ENCODE results near the gene NOL6.
"Not testable (repeated sequence)": the region's sequence is repeated elsewhere in the genome, so short reads cannot be mapped to it uniquely, and the experiment has no call there.

Gene NOL6

DNA sequence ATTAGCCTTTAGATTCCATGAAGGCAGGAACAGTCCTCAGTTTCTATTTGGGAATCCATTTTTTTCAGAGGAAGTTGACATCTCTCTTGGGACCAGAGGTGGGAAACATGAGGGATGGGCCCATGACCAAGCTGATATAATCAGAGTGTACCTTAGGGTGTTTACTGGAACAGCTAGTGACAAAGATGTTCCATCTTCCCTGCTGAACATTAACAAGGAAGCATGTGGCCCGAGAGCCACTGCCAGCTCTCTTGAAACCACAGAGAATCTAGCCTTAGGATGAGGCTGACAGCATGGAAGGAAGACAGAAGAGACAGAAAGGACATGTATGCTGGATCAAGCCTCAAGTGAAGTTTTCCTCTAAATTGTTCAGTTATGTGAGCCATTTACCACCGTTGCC, 42.3 kb downstream of the NOL6 start:
- no peak for DNase-seq

DNA sequence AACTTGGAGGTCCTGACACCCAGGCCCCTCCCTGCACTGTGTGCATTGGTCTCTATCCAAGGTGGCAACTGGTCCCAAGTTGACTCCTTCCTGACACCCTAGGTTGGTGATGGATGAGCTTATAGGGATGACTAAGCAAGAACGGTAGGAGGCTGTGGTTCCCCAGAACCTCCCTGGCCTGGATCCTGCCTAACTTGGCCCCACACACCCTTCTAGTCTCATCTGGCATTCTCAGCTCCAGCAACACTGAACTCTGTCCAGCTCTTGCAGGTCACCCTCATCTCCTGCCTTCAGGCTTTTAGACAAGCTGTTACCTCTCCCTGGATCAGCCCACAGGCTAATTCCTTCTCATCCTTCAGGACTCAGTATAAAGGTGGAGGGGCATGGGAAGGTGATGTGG, 42.8 kb downstream of the NOL6 start:
- DNase-seq: no peak

DNA sequence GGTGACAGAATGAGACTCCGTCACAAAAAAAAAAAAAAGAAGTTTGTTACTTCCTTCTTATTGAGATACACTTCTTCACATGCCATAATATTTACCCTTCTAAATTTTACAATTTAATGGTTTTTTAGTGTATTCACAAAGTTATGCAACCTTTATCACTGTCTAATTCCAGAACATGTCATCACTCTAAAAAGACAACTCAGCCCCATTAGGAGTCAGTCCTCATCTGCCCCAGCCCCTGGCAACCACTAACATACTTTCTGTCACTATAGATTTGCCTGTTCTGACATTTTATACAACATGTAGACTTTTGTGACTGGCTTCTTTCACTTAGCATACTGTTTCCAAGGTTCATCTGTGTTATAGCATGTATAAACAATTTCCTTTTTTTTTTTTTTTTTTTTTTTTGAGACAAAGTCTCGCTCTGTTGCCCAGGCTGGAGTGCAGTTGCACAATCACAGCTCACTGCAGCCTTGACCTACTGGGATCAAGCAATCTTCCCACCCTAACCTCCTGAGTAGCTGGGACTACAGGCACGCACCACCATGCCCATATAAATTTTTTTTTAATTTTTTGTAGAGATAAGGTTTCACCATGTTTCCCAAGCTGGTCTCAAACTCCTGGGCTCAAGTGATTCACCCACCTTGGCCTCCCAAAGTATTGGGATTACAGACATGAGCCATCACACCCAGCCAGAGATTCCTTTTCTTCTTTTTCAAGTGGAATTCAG, 44.3 kb downstream of the NOL6 start:
- no peak for DNase-seq

DNA sequence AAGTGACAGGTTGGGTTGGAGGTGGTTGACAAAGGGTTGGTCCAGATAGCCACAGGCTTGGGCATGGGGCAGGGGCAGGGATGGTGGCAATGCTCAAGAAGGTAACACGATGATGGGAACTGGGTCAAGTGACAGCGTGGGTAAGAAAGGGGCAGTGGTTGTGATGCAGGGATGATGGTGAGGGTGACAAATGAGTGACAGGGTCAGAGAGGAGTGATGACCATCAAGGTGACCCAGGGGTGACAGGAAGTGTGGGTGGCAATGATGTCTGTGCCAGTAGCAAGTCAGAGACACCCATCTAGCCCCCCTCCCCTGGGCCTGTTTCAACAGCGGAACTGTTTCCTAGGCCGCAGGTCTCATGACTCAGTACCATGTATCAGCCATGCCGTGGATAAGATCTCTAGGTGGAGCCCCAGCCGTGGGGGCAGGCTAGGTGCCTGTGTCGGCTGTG, 46.9 kb downstream of the NOL6 start:
- DNase-seq: no peak

DNA sequence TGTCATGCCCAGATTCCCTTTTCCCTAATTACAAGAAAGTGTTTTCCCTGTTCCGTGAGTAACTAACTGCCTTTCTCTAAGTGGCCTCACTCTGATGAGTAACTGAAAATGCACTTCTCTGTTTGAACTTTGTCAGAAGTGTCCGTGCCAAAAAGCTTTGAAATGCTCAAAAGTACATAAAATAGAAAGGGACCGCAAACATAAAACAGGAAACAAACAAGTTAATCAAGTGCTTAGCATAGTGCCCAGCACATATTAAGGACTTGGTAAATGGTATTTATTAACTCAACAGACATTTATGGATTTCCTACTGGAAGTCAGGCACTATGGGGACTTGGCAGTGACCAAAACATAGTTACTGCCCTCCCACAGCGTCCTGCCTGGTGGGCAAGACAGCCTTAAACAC, 48.6 kb downstream of the NOL6 start:
- no peak for DNase-seq

DNA sequence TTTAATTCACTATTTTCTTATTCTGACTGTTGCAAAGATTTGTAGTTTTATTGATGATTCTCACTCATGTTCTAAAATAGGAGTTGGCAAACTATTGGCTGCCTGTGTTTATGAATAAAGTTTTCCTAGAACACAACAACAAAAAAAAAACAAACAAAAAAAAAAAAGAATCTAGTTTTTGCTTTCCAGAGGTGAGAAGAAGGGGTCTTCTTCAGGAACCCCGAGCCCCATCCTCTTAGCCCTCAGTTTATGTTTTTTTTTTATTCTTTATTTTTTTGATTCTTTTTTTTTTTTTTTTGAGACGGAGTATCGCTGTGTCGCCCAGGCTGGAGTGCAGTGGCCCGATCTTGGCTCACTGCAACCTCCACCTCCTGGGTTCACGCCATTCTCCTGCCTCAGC, 49.2 kb downstream of the NOL6 start:
- not testable (repeated sequence) for DNase-seq

DNA sequence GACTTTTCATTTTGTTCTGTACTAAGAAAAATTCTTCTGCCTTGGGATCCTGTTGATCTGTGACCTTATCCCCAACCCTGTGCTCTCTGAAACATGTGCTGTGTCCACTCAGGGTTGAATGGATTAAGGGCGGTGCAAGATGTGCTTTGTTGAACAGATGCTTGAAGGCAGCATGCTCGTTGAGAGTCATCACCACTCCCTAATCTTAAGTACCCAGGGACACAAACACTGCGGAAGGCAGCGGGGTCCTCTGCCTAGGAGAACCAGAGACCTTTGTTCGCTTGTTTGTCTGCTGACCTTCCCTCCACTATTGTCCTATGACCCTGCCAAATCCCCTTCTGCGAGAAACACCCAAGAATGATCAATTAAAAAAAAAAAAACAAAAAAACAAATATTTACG, 49.7 kb downstream of the NOL6 start:
- DNase-seq: not testable (repeated sequence)

DNA sequence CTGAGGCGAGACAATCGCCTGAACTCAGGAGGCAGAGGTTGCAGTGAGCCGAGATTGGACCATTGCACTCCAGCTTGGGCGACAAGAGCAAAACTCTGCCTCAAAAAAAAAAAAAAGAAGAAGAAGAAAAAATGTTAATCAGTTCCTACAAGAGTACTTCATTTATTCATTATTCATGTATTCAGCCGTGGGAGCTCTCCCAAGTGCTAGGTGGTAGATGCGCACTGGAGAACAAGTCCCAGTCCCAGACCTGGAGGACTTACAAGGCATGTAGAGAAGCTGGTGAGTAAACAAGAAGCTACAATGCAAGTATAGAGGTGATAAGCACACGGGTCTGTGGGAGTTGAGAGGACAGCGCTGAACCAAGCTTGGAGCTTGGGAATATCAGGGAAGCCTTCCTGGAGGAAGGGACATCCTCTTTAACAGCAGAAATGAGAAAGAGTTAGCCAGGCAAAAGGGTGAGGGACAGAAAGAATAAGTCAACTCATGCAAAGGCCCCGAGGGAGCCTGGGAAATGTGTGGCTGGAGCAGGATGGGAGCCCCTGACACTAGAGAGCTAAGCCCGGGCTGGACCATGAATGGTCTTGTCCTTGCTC, 53.9 kb downstream of the NOL6 start:
- DNase-seq: no peak

DNA sequence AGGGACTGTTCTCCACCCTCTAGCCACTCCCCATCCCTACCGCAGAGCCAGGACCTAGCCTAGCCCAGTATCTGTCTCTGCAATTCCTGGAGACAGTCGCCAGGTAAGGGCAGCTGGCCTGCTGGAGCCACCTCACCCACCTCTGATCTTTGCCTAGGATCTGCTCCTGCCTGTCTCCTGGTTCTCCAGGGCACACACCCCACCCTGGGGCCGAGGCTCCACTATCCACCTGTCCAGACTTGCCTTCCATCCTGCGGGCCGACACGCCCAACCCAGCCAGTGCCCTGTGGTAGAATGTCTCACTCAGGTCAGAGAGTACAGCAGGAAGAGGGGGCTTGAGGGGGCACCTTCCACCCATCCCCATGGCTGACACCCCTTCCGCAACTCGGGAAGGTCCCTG, 55.6 kb downstream of the NOL6 start:
- DNase-seq: peak; percentile 15

DNA sequence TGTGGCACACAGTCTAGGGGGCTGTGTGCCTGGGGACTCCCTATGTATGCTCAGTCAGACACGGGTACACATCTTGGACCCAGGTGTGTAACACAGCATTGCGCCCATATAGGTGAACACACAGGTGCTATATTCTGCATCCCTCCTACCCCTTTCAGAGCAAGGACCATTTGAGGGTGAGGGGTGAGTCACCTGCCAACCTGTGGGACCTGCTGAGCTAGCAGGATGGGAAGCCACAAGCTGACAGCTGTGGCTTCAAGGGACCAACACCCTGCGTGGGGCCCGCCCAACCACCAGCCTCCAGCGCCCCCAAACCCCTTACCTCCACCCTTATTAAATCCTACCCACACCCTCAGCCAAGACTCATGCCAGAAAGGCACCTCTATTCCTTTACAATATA, 56.7 kb downstream of the NOL6 start:
- DNase-seq: no peak

DNA sequence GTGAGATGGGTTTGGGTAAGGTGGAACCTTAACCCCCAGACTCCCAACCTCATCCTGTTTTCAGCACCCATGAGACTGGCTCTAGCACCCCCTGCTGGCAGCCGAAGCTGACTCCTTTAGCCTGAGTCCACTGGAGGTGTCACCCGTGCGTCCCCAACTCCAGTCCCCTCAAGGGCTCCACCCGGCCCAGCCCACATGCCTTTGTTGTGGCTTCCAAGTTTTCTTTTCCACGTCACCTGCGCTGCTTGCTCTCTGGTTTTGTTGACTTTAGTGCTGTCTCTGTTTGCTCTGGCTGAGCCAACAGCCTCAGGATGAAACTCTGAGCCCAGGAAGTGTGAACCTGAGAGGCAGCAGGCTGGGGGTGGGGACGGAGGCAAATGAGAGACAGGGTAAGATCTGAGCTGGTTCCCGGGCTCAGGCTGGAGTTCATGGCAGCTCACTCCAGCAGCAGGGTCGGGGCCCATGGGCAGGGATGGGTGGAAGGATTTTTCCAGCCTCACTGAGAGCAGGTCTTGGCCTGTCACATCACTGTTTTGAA, 58.2 kb downstream of the NOL6 start:
- peak; percentile 91 for DNase-seq

DNA sequence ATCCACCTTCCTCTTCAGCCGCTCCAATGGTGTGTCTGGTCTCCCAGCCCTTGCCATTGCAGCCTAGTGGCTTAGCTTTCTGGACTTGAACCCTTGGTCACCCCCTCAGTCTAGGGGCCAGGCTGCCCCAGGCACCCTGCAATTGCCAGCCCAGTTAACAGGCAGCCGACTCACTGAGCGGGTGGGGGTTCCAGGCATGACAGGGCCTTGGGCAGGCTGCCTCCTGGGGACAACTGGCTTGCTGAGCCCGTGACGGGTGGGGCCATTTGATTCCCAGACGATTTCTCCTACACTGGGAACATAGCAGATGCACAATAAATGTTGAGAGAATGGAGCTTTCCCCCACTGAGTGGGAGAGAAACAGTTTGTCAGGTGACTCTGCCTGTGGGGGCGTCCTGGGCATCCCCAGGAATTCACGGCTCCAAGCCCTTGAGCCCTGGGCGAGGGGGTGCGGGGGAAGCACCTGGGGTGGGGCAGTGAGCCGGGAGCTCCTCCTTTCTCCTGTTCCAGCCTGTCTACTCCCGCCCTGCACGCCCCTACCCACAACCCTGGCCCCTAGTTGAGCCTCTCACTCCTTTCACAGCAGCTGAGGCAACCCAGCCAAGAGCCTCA, 58.7 kb downstream of the NOL6 start:
- no peak for DNase-seq

DNA sequence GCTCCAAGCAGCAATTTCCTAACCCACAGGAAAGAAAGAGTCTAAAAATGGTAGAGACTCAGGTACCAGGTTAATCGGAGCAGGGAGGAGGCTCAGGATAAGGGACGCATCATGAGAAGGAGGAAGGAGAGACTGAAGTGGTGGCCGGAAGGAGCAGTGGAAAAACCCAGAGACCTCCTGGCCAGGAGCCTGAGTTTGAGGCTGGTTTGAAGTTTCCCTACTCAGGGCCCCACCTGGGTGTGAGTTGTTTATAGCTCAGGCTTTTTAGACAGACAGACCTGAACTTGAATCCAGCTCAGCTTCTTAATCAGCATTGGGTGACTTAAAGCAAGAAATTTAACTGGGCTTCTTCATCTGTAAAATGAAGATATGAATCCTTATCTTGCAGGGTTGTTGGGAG, 59.5 kb downstream of the NOL6 start:
- DNase-seq: no peak
